CD4-positive, alpha-beta T cell treated with Interleukin-17A for 4 hours (primary cell): ENCODE results near the gene TMCC2.
"Not testable (repeated sequence)": the region's sequence is repeated elsewhere in the genome, so short reads cannot be mapped to it uniquely, and the experiment has no call there.

Experiments
- DNase-seq: peaks from one replicate; pipeline ENCODE4 v3.0.0-alpha.2; 2020; ENCODE audit warnings: mixed read lengths

TMCC2 gene

DNA sequence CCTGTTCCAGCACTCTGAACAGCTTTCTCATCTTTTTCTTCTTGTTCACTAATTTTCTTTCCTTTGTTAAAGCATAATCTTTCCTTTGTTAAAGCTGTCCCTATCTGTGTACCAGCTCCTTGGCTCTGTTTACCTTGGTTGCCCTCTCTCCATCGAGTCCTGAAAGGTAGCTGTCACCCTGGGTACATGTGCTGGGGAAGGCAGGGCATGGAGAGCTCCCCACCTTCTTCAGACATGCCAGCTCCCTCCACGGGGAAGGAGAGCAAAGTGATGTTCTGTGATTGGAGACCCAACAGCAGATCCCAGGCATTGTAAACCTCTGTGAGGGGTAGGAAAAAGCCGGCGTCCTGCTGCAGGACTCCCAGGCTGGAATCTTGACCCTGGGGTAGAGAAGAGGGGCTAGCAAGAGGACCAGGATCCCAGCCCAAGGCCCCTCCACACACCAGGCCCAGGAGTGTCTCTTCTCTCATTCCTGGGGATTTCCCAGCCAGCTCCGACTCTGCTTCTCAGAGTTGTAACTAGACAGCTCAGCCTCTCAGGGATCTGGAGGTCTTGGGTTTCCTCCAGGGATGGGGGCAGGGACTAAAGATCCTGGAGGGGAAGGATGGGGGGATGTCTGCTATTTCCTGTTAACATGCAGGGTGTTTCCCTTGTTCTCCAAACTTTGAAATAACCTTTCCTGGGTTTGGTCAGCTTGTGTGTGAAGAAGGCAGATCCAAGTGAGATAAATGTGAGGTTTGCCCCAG lies 34.4 kb downstream of the TMCC2 start:
- DNase-seq, result no peak

GRCh38 chr1:205262731-205263171 lies 35.0 kb downstream of the TMCC2 start:
- DNase-seq, result no peak

GRCh38 chr1:205263580-205264190 lies 35.9 kb downstream of the TMCC2 start:
- DNase-seq, result no peak

GRCh38 chr1:205266611-205267305 lies 39.0 kb downstream of the TMCC2 start:
- no peak for DNase-seq

DNA sequence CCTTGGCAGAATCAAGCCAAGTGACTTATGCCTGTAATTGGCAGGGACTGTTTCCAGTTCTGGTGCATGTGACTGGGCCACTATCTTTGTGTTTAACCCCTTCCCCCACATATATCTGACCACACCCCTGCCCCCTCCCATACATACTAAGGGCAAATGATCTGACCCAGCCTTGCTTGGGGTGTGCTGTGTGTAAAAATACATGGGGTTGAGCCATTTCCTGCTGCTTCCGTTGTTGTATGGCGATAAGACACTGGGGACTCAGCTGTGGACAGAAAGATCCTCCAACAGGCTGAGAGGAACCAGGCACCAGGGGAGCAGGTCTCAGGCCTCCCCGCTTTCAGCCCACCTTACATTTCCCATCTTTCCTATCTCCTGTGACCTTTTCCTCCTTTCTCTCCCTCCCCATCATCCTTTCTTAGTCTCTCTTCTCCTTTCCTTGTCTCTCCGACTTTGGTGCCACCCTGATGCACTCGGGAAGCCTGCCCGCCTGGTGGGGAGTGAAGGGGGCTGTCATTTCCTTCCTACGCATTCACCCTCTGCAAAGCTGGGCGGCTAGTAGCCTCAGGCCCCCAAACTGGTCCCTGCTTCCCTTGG lies 39.7 kb downstream of the TMCC2 start:
- DNase-seq, result no peak

- no peak for DNase-seq
Observed at GRCh38 chr1:205268846-205269680, 41.3 kb downstream of the TMCC2 start.

DNA sequence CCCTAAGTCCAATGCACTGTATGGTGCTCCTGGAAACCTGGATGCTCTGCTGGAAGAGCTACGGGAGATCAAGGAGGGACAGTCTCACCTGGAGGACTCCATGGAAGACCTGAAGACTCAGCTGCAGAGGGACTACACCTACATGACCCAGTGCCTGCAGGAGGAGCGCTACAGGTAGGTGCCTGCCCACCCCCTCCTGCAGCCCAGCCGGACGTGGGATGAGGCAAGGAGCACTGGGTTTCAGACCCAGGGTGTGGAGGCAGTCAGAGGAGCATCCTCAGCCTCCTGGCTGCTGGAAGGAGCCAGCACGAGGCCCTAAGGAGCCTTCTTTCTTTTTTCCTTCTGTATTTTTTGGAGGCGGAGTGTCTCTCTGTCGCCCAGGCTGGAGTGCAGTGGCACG lies 42.0 kb downstream of the TMCC2 start:
- DNase-seq, result no peak

DNA sequence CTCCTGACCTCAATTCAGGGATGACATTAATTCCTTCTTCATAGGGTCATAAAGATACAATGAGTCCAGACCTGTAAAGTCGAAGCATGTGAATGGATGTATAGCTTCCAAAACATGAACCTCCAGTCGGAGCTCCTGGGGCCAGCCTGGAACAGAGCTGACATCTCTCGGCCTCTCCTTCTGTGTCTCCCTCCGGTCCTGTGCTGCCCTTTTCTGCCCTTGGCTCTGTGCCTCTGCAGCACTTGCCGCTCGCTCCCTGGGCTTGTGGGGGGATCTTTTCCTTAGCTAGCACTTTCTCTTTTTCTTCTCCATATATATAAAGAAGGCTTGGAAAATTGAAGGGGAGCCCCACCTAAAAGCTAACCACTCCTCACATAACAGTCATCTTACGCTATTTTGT lies 42.5 kb downstream of the TMCC2 start:
- no peak for DNase-seq

- no peak for DNase-seq
Observed at GRCh38 chr1:205270764-205271163, 43.0 kb downstream of the TMCC2 start.

DNA sequence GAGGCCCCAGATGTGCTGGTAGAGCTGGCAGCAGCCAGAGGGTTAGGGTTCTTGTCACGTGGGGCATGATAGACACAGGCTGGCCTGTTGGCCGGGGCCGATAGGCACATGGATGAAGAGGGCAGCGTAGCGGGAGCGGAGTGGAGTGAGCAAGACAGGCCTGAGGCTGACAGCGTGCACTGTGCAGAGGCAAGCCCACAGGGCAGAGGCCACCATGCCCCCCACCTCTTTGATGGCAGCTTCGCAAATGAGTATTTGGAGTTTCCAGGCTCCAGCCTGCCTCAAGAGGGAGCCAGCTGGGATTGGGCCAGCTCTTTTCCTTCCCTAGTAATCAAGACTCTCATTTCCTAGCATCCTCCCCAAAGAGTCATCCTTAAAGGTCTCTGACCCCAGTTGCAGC lies 43.5 kb downstream of the TMCC2 start:
- no peak for DNase-seq

GRCh38 chr1:205271745-205272144 lies 44.0 kb downstream of the TMCC2 start:
- no peak for DNase-seq

- no peak for DNase-seq
Observed at GRCh38 chr1:205272536-205272935, 44.8 kb downstream of the TMCC2 start.

DNA sequence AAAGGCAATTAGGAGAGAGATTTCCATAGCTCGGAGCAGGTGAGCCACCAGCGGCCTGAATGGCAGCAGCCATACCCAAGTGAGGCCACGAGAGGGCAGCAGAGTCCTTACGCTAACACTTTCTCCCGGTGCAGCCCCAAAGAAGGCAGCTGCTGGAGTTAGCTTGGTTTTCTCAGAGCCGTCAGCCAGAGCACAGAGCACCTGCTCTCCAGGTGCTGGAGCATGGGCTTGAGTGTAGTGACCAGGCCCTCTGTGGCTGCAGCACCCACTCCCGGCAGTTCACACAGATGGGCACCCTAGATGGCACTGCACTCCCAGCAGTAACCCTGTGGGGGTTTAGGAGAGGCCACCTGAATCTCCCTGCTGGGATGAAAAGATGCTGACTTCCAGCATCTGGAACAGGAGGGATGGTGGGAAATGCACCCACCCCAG lies 45.8 kb downstream of the TMCC2 start:
- DNase-seq, result peak; percentile 90

GRCh38 chr1:205274041-205274691 lies 46.4 kb downstream of the TMCC2 start:
- peak; percentile 33 for DNase-seq

DNA sequence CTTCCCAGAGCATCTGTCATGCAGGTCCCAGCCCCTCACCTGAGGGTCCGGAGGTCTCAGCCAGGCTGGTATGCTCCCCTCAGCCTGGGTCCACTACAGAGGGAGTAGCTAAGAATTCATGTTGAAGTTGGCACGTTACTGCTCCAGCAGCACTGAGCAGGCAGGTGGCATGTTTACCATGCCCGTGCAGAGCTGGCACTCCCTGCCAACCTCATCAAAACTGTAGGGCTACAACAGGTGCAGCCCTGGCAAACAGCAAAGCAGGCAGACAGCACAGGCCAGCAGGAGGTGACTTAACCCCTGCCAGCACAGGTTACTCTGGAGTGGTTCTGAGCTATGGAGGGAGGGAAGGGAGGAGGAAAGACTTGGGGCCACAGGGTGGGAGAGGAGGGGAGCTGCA lies 47.4 kb downstream of the TMCC2 start:
- DNase-seq, result peak; percentile 77

GRCh38 chr1:205275916-205276688 lies 48.4 kb downstream of the TMCC2 start:
- DNase-seq, result no peak

DNA sequence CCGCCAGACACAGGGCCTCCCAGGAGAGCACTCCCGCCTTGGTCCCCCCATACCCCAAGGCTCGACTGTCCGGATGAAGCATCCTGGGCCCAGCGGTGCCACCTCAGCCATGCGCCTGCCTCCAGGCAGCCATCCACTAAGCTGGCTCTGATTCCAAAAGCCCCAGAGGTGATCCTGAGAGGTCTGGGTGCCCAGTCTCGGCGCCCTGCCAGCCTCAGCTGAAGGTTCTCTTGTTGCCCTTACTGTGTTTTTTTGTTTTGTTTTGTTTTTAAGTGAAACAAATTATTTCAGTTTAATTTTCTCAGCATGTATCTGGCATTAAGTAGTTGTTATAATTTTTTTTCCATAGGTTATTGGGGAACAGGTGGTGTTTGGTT lies 48.9 kb downstream of the TMCC2 start:
- no peak for DNase-seq

DNA sequence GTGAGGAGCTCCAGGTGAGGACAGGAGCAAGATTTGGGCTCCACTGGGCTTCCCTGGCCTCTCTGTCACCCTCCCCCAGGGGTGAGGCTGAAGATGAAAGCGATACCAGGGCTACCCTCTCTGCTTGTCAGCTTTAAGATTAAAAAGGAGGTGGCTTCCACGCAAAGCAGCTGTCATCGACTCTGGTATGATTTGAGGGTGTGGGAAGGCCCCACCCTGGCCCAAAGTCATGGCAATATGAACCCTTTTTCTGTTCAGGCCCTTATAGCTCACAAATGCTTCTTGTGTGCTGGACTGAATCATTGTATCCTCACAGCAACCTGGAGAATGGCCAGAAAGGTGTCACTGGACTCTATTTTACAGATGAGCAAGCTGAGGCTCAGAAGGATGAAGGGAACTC lies 52.2 kb downstream of the TMCC2 start:
- peak; percentile 39 for DNase-seq

DNA sequence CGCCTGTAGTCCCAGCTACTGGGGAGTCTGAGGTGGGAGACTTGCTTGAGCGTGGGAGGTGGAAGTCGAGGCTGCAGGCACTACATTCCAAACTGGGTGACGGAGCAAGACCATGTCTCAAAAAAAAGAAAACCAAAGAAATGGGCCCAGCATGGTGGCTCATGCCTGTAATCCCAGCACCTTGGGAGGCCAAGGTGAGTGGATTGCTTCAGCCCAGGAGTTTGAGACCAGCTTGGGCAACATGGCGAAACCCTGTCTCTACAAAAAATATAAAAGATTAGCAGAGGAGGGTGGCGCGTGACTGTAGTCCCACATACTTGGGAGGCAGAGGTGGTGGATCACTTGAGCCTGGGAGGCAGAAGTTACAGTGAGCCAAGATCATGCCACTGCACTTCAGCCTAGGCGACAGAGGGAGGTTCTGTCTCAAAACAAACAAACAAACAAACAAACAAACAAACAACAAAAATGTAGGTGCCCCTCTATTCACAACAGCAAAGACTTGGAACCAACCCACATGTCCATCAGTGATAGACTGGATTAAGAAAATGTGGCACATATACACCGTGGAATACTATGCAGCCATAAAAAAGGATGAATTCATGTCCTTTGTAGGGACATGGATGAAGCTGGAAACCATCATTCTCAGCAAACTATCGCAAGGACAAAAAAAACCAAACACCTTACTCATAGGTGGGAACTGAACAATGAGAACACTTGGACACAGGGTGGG lies 53.1 kb downstream of the TMCC2 start:
- not testable (repeated sequence) for DNase-seq
